Stimulated activated naive B cell treated with anti-CD40 and anti-IgM and Interleukin-4, amounts not matched to agents 10 μg/mL and 1 μg/mL and 100 μg/mL, for 72 hours (primary cell): ENCODE measurements around the gene ANKRD60.

Source experiments
- ATAC-seq, 2 donors: fragments of 150-1000 bp; cut with Tn5 transposase; replicated peaks; 2 replicates each; pipeline ENCODE4 v1.10.0; 2021; ENCODE audit warnings: moderate library complexity in 1 of 2
- DNase-seq: peaks from one replicate; pipeline ENCODE4 v3.0.0; 2021
- H3K27ac Mint-ChIP-seq: one replicate; pipeline ENCODE4 v1.8.0; 2022; ENCODE audit warnings: mild to moderate bottlenecking, mixed read lengths
- H3K27me3 Mint-ChIP-seq, 2 donors: one replicate each; pipeline ENCODE4 v1.8.0; 2022; ENCODE audit warnings: mixed read lengths in 2 of 2
- H3K36me3 Mint-ChIP-seq, 2 donors: one replicate each; pipeline ENCODE4 v1.8.0; 2022; ENCODE audit warnings: mixed read lengths in 2 of 2, mild to moderate bottlenecking in 1 of 2
- H3K4me1 Mint-ChIP-seq, 2 donors: one replicate each; pipeline ENCODE4 v1.8.0; 2022; ENCODE audit warnings: mixed read lengths in 2 of 2, mild to moderate bottlenecking in 1 of 2
- H3K4me3 Mint-ChIP-seq, 2 donors: one replicate each; pipeline ENCODE4 v1.8.0; 2022; ENCODE audit warnings: mild to moderate bottlenecking in 2 of 2, mixed read lengths in 2 of 2, moderate library complexity in 1 of 2
- H3K9me3 Mint-ChIP-seq, 2 donors: one replicate each; pipeline ENCODE4 v1.8.0; 2022; ENCODE audit warnings: mixed read lengths in 2 of 2, mild to moderate bottlenecking in 1 of 2

Gene ANKRD60

DNA sequence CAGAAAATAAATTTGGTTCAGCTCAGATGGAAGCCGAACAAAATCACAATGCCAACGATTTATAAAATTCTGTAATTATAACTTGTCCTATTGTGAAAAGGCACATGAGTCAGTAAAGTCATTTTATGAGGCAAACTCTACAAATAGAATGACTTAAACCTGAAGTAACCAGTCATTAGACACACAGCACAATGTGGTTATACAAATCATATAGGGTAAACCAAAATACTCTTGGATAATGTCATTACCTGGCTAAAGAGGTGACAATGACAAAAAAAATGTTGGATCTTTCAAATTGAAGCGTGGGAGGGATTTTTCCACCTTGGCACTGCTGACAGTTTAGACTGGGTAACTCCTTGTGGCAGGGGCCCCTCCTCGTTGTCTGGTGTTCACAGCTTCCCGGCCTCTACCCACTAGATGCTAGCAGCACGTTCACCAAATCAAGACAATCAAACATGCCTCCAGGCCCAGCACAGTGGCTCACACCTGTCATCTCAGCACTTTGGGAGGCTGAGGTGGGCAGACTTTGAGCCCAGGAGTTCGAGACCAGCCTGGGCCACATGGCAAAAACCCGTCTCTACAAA, 5.0 kb downstream of the ANKRD60 start:
- Mint-ChIP-seq H3K4me3 (no peak overlapping the region), H3K36me3 (peaks cover 4 to 9% of the 10 kb centered on the region in 2 donors), H3K9me3 (peaks cover 6 to 8% of the 10 kb centered on the region in 2 donors), H3K27me3 (peaks cover 74 to 86% of the 10 kb centered on the region in 2 donors), H3K27ac (no peak overlapping the region), H3K4me1 (peaks cover 5 to 8% of the 10 kb centered on the region in 2 donors)
- no peak for ATAC-seq
- DNase-seq, result no peak

- Mint-ChIP-seq H3K27me3 (peaks cover 70 to 83% of the 10 kb centered on the region in 2 donors), H3K4me1 (peaks cover 0 to 5% of the 10 kb centered on the region in 2 donors), H3K9me3 (peaks cover 6 to 9% of the 10 kb centered on the region in 2 donors), H3K36me3 (peaks cover 3 to 9% of the 10 kb centered on the region in 2 donors), H3K27ac (no peak overlapping the region), H3K4me3 (no peak overlapping the region)
- ATAC-seq (no peak), DNase-seq (no peak)
Observed at GRCh38 chr20:58222446-58222845, 6.0 kb downstream of the ANKRD60 start.

DNA sequence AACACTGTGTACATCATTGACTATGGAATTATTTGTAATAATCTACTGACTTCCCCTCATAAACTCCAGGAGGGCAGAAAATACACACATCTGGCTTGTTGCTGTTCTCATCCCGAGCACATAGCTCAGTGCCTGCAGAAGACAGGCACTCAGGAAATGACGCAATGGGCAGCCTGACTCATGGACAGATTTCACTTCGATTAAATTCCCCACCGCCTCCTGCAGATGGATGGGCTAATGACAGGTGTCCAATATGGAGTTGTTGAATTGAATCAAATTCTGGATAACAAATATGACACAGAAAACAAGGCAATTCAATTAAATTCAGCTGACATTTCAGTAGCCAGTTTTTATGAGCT, 9.1 kb downstream of the ANKRD60 start:
- Mint-ChIP-seq H3K27ac (no peak overlapping the region), H3K9me3 (peaks cover 6 to 9% of the 10 kb centered on the region in 2 donors), H3K27me3 (peaks cover 64 to 75% of the 10 kb centered on the region in 2 donors), H3K36me3 (peaks cover 0 to 6% of the 10 kb centered on the region in 2 donors), H3K4me1 (no peaks in the 10 kb centered on the region), H3K4me3 (no peak overlapping the region)
- DNase-seq (no peak), ATAC-seq (no peak)

GRCh38 chr20:58218665-58219341, 9.7 kb downstream of the ANKRD60 start:
- no peak for ATAC-seq
- no peak overlapping the region for H3K4me3 Mint-ChIP-seq
- H3K4me1 Mint-ChIP-seq, result no peaks in the 10 kb centered on the region
- DNase-seq, result no peak
- H3K27me3 Mint-ChIP-seq, result peaks cover 66 to 72% of the 10 kb centered on the region in 2 donors
- H3K27ac Mint-ChIP-seq, result no peak overlapping the region
- peaks cover 0 to 6% of the 10 kb centered on the region in 2 donors for H3K36me3 Mint-ChIP-seq
- peaks cover 6 to 9% of the 10 kb centered on the region in 2 donors for H3K9me3 Mint-ChIP-seq

DNA sequence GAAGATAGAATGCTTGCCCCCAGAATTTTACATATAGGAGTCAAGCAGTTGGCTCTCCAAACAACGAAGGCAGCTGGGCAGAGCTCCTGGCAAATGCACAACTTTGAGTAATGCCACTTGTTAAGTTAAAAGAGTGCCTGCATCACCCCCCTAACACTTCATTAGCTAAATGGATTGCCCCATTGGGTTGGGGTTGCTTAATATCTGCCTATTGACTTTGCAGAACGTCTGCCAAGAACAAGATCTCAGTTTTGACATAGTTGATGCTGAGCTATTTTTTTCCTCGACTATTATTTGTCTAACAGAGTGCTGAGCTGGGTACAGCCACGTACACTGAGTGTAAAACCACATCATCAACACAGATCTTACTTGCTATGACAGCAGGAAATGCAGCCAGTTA, 12.1 kb downstream of the ANKRD60 start:
- DNase-seq (no peak), ATAC-seq (no peak)
- H3K36me3 Mint-ChIP-seq, result peaks cover 0 to 6% of the 10 kb centered on the region in 2 donors
- H3K4me3 Mint-ChIP-seq, result no peak overlapping the region
- H3K9me3 Mint-ChIP-seq, result peaks cover 6 to 9% of the 10 kb centered on the region in 2 donors
- no peaks in the 10 kb centered on the region for H3K4me1 Mint-ChIP-seq
- H3K27me3 Mint-ChIP-seq, result peaks cover 54 to 66% of the 10 kb centered on the region in 2 donors
- H3K27ac Mint-ChIP-seq, result no peak overlapping the region

- Mint-ChIP-seq H3K27me3 (peaks cover 55 to 66% of the 10 kb centered on the region in 2 donors), H3K9me3 (peaks cover 6 to 9% of the 10 kb centered on the region in 2 donors), H3K4me3 (no peak overlapping the region), H3K27ac (no peak overlapping the region), H3K4me1 (peaks cover under 1 to 1% of the 10 kb centered on the region in 2 donors), H3K36me3 (peaks cover 0 to 6% of the 10 kb centered on the region in 2 donors)
- ATAC-seq, result no peak
- no peak for DNase-seq
Observed at GRCh38 chr20:58215116-58215515, 13.3 kb downstream of the ANKRD60 start.

DNA sequence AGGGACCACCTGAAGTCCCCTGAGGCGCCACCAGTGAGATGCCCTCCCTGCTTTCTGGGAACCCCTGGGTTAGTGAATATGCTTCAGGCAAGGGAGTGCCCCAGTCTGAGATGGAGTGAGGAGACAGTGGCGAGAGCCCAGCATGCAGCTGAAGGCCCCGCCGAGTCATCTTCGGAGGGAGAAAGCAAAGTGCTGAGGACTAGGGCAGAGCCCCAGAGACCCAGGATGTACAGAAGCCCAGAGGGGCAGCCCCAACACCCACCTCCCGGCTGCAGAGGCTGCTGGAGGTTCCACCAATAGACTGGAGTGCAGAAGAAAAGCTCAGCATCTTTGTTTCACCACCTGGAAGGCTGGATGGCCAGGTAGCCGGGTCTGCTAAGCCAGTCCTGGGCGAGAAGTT, 14.1 kb downstream of the ANKRD60 start:
- peaks cover 51 to 62% of the 10 kb centered on the region in 2 donors for H3K27me3 Mint-ChIP-seq
- H3K27ac Mint-ChIP-seq, result no peak overlapping the region
- ATAC-seq, result no peak
- H3K4me1 Mint-ChIP-seq, result peaks cover 6 to 9% of the 10 kb centered on the region in 2 donors
- no peak for DNase-seq
- H3K36me3 Mint-ChIP-seq, result peaks cover 0 to 6% of the 10 kb centered on the region in 2 donors
- H3K9me3 Mint-ChIP-seq, result peaks cover 6 to 9% of the 10 kb centered on the region in 2 donors
- no peak overlapping the region for H3K4me3 Mint-ChIP-seq

- Mint-ChIP-seq H3K4me1 (peaks cover 6 to 9% of the 10 kb centered on the region in 2 donors), H3K27me3 (peaks cover 45 to 56% of the 10 kb centered on the region in 2 donors), H3K9me3 (peaks cover 2 to 3% of the 10 kb centered on the region in 2 donors), H3K27ac (no peak overlapping the region), H3K36me3 (peaks cover 0 to under 1% of the 10 kb centered on the region in 2 donors), H3K4me3 (no peak overlapping the region)
- DNase-seq (no peak), ATAC-seq (no peak)
Observed at GRCh38 chr20:58213716-58214115, 14.7 kb downstream of the ANKRD60 start.

- H3K36me3 Mint-ChIP-seq, result no peaks in the 10 kb centered on the region
- H3K9me3 Mint-ChIP-seq, result no peaks in the 10 kb centered on the region
- no peak overlapping the region for H3K27ac Mint-ChIP-seq
- H3K27me3 Mint-ChIP-seq, result peaks cover 40 to 50% of the 10 kb centered on the region in 2 donors
- no peak overlapping the region for H3K4me3 Mint-ChIP-seq
- H3K4me1 Mint-ChIP-seq, result peaks cover 6 to 9% of the 10 kb centered on the region in 2 donors
- DNase-seq (no peak), ATAC-seq (no peak)
Observed at GRCh38 chr20:58213121-58213520, 15.3 kb downstream of the ANKRD60 start.

DNA sequence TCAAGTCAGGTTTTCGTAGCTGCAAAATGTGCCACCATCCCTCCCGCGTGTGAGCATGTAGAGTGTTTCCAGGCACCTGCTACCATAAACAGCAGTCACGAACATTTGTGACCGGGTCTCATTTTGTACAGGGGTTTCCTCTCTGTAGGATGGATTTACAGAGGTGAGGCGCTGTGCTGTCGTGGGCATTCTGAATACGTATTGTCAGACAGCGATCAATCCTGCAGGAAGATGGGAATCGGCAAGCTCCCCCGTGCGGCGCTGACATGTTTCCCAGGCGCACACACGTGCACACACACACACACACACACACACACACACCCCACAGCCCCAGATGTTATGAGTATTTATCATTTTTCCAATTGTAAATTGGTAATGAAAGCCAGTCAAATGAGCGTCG, 15.8 kb downstream of the ANKRD60 start:
- H3K36me3 Mint-ChIP-seq, result no peaks in the 10 kb centered on the region
- no peaks in the 10 kb centered on the region for H3K9me3 Mint-ChIP-seq
- peaks cover 6 to 9% of the 10 kb centered on the region in 2 donors for H3K4me1 Mint-ChIP-seq
- no peak overlapping the region for H3K27ac Mint-ChIP-seq
- H3K4me3 Mint-ChIP-seq, result no peak overlapping the region
- H3K27me3 Mint-ChIP-seq, result peaks cover 40 to 48% of the 10 kb centered on the region in 2 donors
- no peak for ATAC-seq
- DNase-seq, result no peak

DNA sequence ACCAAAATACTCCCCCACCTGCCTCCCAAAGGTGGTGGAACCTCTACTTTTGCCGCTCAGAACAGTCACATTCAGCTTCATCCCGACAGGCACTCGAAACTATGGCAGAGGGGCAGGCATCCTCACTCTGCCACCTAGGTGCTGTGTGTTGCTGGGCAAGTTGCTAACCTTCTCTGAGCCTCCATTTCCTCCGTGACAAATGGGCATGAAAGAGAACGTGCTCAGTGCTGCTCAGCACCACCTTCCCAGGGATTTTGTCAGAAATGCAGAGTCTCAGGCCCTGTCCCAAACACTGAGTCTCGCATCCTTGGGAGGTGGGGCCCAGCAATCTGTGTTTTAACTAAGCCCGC, 18.1 kb downstream of the ANKRD60 start:
- ATAC-seq, result no peak
- no peak for DNase-seq
- H3K9me3 Mint-ChIP-seq, result no peaks in the 10 kb centered on the region
- peaks cover 28 to 35% of the 10 kb centered on the region in 2 donors for H3K27me3 Mint-ChIP-seq
- no peak overlapping the region for H3K27ac Mint-ChIP-seq
- H3K36me3 Mint-ChIP-seq, result no peaks in the 10 kb centered on the region
- H3K4me1 Mint-ChIP-seq, result peaks cover 6 to 9% of the 10 kb centered on the region in 2 donors
- no peak overlapping the region for H3K4me3 Mint-ChIP-seq

- Mint-ChIP-seq H3K4me3 (no peak overlapping the region), H3K36me3 (no peaks in the 10 kb centered on the region), H3K27ac (peak overlapping the region; percentile 32), H3K4me1 (peaks cover 6 to 9% of the 10 kb centered on the region in 2 donors), H3K9me3 (peaks cover 0 to under 1% of the 10 kb centered on the region in 2 donors), H3K27me3 (peaks cover 34 to 35% of the 10 kb centered on the region in 2 donors)
- ATAC-seq (peak; percentile 86 to 92), DNase-seq (peak; percentile 69)
Observed at GRCh38 chr20:58209652-58210397, 18.6 kb downstream of the ANKRD60 start.

GRCh38 chr20:58208944-58209343, 19.5 kb downstream of the ANKRD60 start:
- Mint-ChIP-seq H3K27me3 (peaks cover 31 to 40% of the 10 kb centered on the region in 2 donors), H3K27ac (no peak overlapping the region), H3K36me3 (no peaks in the 10 kb centered on the region), H3K4me3 (no peak overlapping the region), H3K9me3 (peaks cover 0 to 4% of the 10 kb centered on the region in 2 donors), H3K4me1 (peaks cover 6 to 9% of the 10 kb centered on the region in 2 donors)
- no peak for ATAC-seq
- DNase-seq, result no peak

DNA sequence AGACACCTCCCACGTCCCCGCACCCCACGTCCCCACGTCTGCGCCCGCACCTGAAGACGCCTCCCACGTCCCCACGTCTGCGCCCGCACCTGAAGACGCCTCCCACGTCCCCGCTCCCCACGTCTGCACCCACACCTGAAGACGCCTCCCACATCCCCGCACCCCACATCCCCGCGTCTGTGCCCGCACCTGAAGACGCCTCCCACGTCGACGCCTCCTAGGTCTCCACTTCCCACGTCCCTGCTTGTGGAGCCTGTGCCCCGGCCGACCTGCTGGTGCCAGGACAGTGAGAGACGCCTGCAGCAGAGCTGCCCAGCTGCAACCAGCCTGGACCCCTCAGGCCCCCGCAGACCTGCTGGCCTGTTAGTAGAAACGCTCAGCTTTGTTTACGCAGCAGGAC, 22.6 kb downstream of the ANKRD60 start:
- H3K4me3 Mint-ChIP-seq, result no peak overlapping the region
- H3K9me3 Mint-ChIP-seq, result peaks cover 0 to 4% of the 10 kb centered on the region in 2 donors
- ATAC-seq (no peak), DNase-seq (no peak)
- H3K27ac Mint-ChIP-seq, result no peak overlapping the region
- peaks cover 18 to 23% of the 10 kb centered on the region in 2 donors for H3K27me3 Mint-ChIP-seq
- H3K4me1 Mint-ChIP-seq, result peaks cover 6 to 9% of the 10 kb centered on the region in 2 donors
- no peaks in the 10 kb centered on the region for H3K36me3 Mint-ChIP-seq
